Glutamatergic neuron (in vitro differentiated cells): ENCODE results near the gene GBP4. TPM values are rescaled to one million over a fixed set of nuclear protein-coding genes. Genes with fewer than 3 reads are reported as not detected.

Experiments
- DNase-seq: peaks from one replicate; pipeline ENCODE4 v3.0.0; 2022
- H3K27ac Mint-ChIP-seq: one replicate; pipeline ENCODE4 v1.8.0; 2020; ENCODE audit warnings: mild to moderate bottlenecking, mixed read lengths, inconsistent platforms; ENCODE audit not compliant: unreplicated experiment
- H3K27me3 Mint-ChIP-seq: one replicate; pipeline ENCODE4 v1.8.0; 2020; ENCODE audit warnings: mild to moderate bottlenecking, moderate library complexity, mixed read lengths, inconsistent platforms; ENCODE audit not compliant: unreplicated experiment
- H3K36me3 Mint-ChIP-seq: one replicate; pipeline ENCODE4 v1.8.0; 2020; ENCODE audit warnings: mild to moderate bottlenecking, mixed read lengths, inconsistent platforms; ENCODE audit not compliant: unreplicated experiment
- H3K4me1 Mint-ChIP-seq: one replicate; pipeline ENCODE4 v1.8.0; 2020; ENCODE audit warnings: mild to moderate bottlenecking, low read depth, mixed read lengths, inconsistent platforms; ENCODE audit not compliant: unreplicated experiment
- H3K4me3 Mint-ChIP-seq: one replicate; pipeline ENCODE4 v1.8.0; 2020; ENCODE audit warnings: mild to moderate bottlenecking, mixed read lengths, inconsistent platforms; ENCODE audit not compliant: unreplicated experiment
- H3K9me3 Mint-ChIP-seq: one replicate; pipeline ENCODE4 v1.8.0; 2020; ENCODE audit warnings: mild to moderate bottlenecking, moderate library complexity, mixed read lengths, inconsistent platforms; ENCODE audit not compliant: unreplicated experiment
- CTCF ChIP-seq: fragments of 200-600 bp; sonication (generic); IDR thresholded peaks from one replicate; pipeline ENCODE4 v1.5.0; 2021; ENCODE audit not compliant: partially characterized antibody, unreplicated experiment
- total RNA-seq: library from RNA; stranded (reverse); fragmentation: NEBNext Ultra II Directional; extraction: Animal tissue kit (Norgen Biotek cat#: 25700); gene quantifications from one replicate; pipeline ENCODE4 v1.2.1, GENCODE V29; 2021; ENCODE audit not compliant: unreplicated experiment

The GBP4 gene
- total RNA-seq, 1 donor from 2014 or later: not detected

DNA sequence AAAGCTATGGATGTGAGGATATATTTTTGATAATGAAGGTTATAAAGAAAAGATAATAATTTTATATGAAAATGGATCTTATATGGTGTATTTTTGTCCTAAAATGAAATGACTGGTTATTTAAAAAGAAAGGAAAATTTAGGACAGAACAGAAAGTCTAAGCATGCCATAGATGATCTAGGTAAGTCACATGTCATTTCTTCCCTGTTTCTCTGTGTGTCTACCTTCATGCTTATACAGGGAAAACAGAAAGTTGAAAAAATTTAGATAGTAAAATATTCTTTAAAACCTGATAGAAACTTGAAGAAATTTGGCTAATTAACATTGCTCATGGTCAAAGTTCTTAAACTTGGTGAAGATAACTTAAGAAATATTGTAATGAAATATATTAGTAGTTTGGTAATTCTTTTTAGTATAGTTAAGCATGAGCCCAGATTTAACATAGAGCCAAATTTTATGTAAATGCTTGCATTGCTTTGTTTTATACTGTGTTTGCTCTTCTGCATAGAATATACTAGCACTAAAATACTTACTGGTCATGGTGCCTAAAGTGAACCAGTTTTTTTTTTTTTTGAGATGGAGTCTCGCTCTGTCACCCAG lies 12.4 kb upstream of the GBP4 start:
- no peaks in the 10 kb centered on the region for H3K4me1 Mint-ChIP-seq
- no peaks in the 10 kb centered on the region for H3K36me3 Mint-ChIP-seq
- H3K9me3 Mint-ChIP-seq: no peaks in the 10 kb centered on the region
- TF ChIP-seq CTCF: no peak
- DNase-seq: no peak
- no peaks in the 10 kb centered on the region for H3K27me3 Mint-ChIP-seq
- H3K27ac Mint-ChIP-seq: no peak overlapping the region
- no peak overlapping the region for H3K4me3 Mint-ChIP-seq

DNA sequence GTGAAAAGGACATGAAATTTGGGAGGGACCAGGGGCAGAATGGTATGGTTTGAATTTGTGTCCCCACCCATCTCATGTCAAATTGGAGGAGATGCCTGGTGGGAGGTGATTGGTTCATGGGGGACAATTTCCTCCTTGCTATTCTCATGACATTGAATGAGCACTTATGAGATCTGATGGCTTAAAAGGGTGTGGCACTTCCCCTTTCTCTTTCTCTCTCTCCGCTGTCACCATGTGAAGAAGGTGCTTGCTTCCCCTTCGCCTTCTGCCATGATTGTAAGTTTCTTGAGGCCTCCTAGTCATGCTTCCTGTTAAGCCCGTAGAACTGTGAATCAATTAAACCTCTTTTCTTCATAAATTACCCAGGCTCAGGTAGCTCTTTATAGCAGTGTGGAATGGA lies 7.6 kb upstream of the GBP4 start:
- H3K27me3 Mint-ChIP-seq: no peaks in the 10 kb centered on the region
- H3K36me3 Mint-ChIP-seq: no peaks in the 10 kb centered on the region
- DNase-seq: no peak
- H3K9me3 Mint-ChIP-seq: no peaks in the 10 kb centered on the region
- H3K4me1 Mint-ChIP-seq: no peaks in the 10 kb centered on the region
- TF ChIP-seq CTCF: no peak
- no peak overlapping the region for H3K4me3 Mint-ChIP-seq
- no peak overlapping the region for H3K27ac Mint-ChIP-seq

DNA sequence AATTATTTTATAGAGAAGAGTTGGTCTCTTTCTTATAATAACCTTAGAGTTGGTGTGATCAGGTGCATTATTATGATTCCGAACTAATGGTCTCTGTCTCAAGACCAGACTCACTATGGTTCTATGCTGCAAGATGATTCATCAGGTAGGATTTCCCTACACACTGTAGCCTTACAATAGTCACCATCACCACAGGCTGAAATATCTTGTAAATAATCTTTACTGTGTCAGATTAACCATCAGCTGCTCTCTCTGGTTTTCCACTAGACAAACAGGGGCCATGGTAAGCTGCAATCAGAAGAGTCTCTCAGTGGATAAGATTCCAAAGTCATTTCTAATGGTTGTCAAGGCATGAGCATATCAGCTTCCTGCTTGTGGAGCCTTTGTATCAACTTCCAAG lies 4.4 kb upstream of the GBP4 start:
- no peaks in the 10 kb centered on the region for H3K4me1 Mint-ChIP-seq
- no peak for DNase-seq
- H3K27ac Mint-ChIP-seq: no peak overlapping the region
- H3K4me3 Mint-ChIP-seq: no peak overlapping the region
- no peak for TF ChIP-seq CTCF
- no peaks in the 10 kb centered on the region for H3K36me3 Mint-ChIP-seq
- no peaks in the 10 kb centered on the region for H3K9me3 Mint-ChIP-seq
- no peaks in the 10 kb centered on the region for H3K27me3 Mint-ChIP-seq

GRCh38 chr1:89201106-89201794 lies 2.5 kb upstream of the GBP4 start:
- no peak overlapping the region for H3K4me3 Mint-ChIP-seq
- no peaks in the 10 kb centered on the region for H3K4me1 Mint-ChIP-seq
- DNase-seq: no peak
- no peak overlapping the region for H3K27ac Mint-ChIP-seq
- H3K27me3 Mint-ChIP-seq: no peaks in the 10 kb centered on the region
- TF ChIP-seq CTCF: no peak
- H3K36me3 Mint-ChIP-seq: no peaks in the 10 kb centered on the region
- H3K9me3 Mint-ChIP-seq: no peaks in the 10 kb centered on the region

GRCh38 chr1:89200663-89201062 lies 1.9 kb upstream of the GBP4 start:
- Mint-ChIP-seq H3K36me3 (no peaks in the 10 kb centered on the region), H3K27me3 (no peaks in the 10 kb centered on the region), H3K4me1 (no peaks in the 10 kb centered on the region), H3K27ac (no peak overlapping the region), H3K4me3 (no peak overlapping the region), H3K9me3 (no peaks in the 10 kb centered on the region)
- DNase-seq: no peak
- TF ChIP-seq CTCF: no peak
